GM18951 (cell line): Measurements from ENCODE around the gene CHRND.

ENCODE experiments used
- POLR2A ChIP-seq: IDR thresholded peaks from 4 replicates; pipeline ENCODE4 v1.6.1; 2011; ENCODE audit warnings: mild to moderate bottlenecking; ENCODE audit not compliant: insufficient read length, insufficient read depth; ENCODE audit errors: extremely low read depth
- in situ Hi-C: fragments of 300-500 bp; cut with MboI; formaldehyde crosslinking; loops from one replicate; pipeline ENCODE4 v1.12.0; 2022; ENCODE audit warnings: low sequenced_read_pairs, mixed read lengths, inconsistent platforms; ENCODE audit not compliant: unreplicated experiment

The CHRND gene

DNA sequence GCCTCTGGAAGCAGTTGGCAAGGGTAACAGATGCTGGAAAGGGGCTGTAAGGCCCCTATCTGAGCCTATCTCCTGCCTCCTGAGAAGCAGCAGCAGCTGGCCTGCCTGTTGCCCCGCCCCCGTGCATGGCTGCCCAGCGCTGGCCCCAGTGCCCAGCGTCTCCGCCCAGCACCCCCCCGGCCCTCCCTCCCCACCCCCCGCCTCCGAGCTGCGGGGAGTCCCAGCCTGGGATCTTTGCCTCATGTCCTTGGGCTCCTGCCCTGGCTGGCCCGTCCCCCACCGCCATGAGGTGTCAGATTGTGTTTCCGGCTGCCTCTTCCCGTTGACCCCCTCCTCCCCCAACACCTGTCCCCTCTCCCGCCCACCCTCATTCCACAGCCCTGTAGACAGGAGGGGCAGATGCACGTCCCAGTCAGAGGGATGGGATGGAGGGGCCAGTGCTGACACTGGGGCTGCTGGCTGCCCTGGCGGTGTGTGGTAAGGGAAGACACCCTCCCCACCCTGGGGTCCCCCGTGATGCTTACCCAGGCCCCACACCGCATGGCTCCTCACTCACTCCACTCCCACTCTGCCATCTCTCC, at the start of gene CHRND:
Gene CHRND (plus strand): TSS at position 370 of the 581 bp plus-strand sequence. CDS start 56 bp downstream, at position 426.
- in situ Hi-C loops: no loop called here

DNA sequence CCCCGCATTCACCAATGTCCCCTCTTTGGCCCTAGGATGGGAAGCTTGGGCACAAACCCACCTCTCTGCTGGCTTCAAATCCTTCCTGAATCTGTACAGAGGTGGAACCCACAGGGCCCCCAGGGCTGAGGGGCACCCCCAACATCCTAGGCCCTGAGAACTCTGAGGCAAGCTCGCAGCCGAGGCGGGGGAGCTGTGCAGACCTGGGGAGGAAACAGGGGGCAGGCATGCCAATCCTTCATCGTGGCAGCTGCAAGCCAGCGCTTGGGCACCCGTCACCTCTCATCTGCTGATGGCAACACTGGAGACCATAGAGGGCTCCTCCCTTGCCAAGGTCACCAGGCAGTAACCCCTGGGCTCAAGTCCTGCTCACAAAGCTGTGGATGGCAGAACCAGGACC, 49.2 kb upstream of the CHRND start:
- no peak for TF ChIP-seq POLR2A
- in situ Hi-C loops: no loop called here

More for the DNA sequence above, at the start of gene CHRND:
- no peak for TF ChIP-seq POLR2A

DNA sequence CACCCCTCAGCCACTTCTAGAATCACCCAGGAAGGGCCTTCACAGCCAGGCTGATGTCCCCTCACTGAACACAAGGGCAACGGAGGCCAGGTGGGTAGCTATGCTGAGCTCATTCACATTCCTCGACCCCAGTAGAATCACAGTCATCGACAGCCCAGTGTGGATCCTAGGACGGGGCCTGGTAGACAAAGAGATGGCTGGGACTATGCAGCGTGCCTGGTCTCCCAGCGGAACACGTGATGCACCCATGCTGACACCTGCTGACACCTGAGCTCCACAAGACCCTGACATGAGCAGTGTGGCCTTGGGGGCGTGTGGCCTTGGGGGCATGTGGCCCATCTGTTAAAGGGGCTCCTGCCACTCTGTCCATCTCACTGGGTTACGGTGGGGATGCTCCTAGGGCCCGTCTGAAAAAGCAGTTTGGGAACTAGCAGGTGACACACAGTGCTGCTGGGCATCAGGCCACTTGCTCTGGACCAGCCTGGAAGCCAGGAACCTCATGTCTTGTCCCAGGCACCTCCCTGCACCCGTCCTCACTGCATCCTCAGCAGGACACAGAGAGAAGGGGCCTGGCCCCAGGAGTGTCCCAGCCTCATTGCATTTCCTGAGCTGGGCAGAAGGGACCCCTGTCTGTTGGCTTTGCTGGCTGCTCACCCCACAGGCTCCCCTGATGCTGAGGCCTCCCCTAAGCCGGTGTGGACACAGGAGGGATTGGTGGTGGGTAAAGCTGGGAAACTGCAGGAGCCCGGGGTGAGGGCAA, 48.0 kb upstream of the CHRND start:
- TF ChIP-seq POLR2A: no peak
- in situ Hi-C loops: no loop called here

DNA sequence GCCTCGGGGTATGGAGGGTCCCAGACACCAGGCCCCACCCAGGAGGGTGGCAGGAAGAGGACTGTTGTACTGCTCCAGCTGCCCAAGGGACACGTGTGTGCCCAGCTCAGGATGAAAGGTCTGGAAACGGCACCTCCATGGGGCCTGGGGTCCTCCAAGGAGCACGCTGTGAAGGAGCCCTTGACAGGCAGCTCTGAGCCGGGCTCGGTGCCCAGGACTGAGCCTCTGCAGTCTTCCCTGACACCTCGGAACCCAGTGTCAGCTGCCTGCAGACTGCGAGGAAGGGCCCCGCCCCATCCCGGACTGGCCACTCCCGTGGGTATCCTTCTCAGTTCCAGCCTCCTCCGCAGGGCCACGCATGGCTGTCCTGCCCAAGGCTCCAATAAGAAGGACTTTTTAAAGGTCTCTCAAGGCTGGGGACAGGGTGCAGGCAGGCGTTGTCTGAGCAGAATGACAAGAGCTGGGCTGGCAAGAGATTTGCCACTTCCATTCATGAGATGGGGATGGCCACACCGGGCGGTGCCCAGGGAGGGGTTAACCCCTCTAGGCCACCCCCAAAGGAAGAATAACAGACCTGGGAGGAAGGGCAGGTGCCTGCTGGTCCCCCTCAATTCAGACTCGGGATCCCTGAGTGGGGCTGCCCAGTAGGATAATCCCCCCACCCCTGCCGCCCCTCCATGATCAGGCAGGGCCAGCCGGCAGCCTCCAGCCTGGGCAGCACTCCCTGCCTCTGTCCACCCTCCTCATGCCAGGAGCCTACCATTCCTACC, 47.2 kb upstream of the CHRND start:
- TF ChIP-seq POLR2A: no peak
- in situ Hi-C loops: no loop called here

DNA sequence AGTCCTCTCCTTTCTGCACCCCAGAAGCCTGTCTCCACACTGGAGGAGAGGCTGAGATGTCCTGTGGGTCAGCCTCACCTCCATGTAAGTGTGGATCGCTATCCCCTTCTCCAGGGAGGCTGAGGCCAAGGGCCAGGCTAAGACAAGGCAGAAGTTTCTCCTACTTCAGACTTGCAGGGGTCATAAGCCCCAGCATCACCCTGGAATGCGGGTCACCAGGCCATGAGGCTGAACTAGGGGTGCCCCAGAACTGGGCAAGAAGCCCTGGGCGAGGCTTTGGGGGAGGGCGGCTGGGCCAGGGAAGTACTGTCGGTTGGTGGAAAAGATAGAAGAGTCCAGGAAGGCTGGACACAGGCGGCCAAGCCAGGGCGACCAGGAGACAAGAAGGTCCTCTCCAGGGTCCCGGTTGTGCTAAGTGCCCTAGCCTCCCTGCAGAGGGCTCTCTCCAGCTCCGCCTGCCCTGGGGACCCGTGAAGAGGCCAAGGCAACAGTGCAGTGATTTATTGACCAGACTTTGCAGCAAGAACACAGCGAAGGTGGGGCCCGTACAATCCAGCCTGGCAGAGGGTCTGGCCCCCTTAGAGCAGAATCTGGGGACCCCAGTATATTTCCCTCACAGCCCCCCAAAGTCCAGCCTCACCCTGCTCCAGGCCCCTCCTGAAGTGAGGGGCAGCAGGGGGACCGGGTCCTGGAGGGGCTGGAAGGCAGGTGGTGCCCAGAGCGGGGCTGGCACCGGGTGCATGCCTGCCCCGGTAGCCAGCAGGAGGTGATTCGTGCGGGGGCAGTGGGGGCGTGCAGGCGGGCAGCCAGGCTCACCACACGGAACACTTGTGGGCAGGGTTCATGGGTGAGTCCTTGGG, 46.4 kb upstream of the CHRND start:
- TF ChIP-seq POLR2A: no peak
- in situ Hi-C loops: no loop called here

DNA sequence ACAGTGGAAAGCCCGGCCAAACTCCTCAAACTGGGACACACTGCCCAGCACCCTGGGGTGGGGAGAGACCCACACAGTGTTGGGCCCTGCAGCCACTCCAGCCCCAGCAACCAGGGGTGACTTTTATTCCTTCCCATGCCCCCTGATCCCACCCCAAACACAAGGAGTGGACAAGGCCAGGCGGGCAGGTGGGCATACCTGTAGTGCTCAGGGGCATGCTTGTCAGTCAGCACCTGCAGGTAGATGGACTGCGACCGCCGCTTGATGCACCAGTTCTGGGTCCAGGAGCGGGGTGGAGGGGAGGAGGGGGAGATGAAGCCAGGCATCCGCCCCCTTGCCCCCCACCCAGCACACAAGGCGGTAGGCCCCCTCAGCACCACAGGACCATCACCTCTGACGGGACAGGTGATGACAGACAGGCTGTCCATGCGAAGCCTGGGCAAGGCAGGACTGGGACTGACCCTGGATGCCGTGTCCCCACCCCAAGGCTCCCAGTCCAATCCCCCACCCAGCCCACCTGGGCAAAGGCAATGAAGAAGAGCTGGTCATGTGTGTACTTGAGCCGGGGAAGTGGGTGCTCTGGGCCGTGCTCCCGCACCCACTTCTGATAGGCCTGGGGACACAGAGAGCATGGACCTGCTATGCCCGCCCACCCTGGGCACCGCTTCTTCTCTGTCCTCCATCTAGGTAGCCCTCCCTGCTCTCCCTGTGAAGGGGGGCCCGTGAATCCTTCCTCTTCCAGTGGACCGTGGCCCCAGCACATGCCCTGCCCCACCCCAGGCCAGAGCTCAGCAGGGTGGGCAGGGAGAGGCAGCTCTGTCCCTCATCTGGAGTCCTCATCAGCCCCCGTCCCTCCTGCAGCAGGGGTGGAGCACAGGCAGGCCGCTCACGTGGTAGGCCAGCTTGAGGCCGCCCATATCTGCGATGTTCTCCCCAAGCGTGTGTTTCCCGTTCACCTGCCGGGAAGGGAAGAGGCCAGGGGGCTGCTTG, 45.5 kb upstream of the CHRND start:
- in situ Hi-C loops: no loop called here
- TF ChIP-seq POLR2A: no peak

DNA sequence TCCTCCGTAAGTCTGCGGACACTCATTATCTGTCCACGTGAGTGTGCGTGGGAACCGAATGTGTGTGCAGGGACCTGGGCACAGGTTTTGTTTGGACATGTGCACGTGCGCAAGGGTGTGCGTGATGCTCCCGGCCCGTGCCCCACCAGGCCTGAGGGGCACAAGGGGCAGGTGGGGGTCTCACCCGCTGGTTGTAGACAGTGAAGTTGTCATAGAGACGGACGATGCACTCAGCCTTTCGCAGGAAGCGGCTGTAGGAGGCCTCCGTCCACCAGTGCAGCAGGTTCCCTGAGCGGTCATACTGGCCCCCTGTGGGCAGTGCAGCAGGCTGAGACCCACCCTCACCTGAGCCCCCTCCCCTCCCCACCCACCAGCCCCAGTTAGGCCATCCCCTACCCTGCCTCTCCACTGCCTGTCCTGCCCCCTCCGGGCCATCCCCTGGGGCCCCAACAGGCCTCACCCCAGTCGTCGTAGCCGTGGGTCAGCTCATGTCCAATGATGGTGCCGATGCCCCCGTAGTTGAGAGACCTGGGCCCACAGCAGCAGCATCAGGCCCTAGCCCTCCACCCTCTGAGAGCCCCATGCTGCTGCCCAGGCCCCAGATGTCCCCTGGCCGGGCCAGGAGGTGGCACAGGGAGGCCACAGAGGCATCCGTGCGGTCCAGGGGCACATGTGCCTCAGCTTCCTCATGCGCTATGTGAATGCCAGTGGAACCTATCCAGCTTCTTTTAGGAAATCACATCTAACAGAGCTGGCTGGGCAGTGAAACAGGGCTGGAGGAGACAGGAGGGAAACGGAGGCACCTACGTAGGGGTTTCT, 44.4 kb upstream of the CHRND start:
- in situ Hi-C loops: no loop called here
- no peak for TF ChIP-seq POLR2A

DNA sequence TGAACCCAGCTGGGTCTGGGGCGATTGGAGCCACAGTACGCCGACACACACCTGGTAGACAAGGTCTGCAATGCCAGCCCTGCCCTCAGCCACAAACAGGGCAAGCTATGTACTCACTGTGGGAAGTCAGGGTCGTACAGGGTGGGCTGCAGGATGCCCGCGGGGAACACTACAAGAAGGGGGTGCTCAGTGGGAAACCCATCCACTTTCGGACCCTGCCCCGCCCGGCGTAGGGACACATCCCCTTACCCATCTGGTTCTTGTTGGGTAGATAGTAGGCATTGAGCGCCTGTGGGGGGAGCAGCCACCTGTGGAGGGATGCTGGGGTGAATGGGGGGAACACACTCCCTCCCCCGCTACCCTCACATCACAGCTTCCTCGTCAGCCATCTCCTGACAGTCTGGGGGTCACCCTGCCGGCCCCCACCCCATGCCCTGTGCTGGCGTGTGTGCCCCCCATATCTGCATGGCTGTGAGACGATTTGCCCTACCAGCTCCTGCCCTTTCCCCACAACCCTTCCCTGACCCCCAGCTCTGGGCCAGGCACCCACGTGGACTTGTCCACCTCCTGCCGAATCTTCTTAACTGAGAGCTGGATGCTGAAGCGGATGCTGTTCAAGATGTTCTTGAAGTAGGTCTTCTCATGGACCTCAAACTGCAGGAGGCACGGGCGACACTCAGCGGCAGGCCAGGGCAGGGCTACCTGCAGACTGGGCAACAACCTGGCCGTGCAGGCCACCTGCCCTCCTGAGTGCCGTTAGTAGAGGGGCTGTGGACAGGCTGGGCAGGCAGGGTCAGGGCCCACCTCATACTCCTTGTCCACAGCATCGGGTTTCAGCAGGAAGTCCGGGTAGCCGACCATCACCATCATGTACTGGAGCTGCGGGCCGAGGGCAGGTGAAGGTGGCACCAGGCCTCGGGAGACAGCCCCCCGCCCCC, 43.4 kb upstream of the CHRND start:
- in situ Hi-C loops: no loop called here
- TF ChIP-seq POLR2A: no peak

DNA sequence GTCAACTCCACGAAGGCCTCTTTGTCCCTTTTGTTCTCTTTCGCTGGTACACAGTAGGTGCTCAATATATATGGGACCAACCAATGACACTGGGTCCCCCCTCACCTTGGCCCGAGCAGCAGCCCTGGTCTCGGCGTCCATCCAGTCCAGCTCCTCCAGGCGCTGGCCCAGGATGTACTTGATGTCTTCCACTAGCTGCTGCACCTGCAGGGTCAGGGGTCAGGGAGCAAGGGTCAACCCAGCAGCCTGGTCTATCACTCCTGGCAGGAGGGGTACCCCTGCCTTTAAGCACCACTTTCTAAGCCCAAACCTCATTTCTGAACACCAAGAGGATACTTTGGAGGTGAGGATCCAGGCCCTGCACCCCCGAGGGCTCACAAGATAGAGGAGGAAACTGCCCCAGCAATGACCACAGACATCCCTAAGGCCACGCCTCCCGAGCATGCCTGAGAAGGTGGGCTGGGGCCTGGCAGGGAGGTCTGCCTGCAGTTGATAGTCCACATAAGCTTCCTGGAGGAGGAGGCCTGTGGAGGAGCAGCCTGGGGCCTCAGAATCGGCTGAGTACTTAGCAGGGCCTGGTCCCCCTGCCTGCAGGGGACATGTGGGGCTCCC, 42.5 kb upstream of the CHRND start:
- in situ Hi-C loops: no loop called here
- no peak for TF ChIP-seq POLR2A
